HepG2 (cell line): ENCODE results near the gene MSRB2. TPM values are rescaled to one million over a fixed set of nuclear protein-coding genes. Genes with fewer than 3 reads are reported as not detected.
A peak's percentile ranks its signal among the peaks of the same experiment; 100 is the strongest.

Experiments used
- ADNP ChIP-seq: sonication (generic); formaldehyde crosslinking; IDR thresholded peaks from 2 replicates; pipeline ENCODE4 v1.4.0; 2020; ENCODE audit warnings: missing genetic modification reagents
- ATF2 ChIP-seq: sonication (generic); formaldehyde crosslinking; IDR thresholded peaks from 2 replicates; pipeline ENCODE4 v1.4.0; 2020; ENCODE audit warnings: missing genetic modification reagents
- DBP ChIP-seq: sonication (generic); formaldehyde crosslinking; IDR thresholded peaks from 2 replicates; pipeline ENCODE4 v1.4.0; 2020; ENCODE audit warnings: missing genetic modification reagents; ENCODE audit errors: not compliant biosample characterization
- ERF ChIP-seq: IDR thresholded peaks from 2 replicates; pipeline ENCODE4 v1.6.1; 2018; ENCODE audit warnings: missing biosample characterization, missing genetic modification reagents
- GABPB1 ChIP-seq: IDR thresholded peaks from 2 replicates; pipeline ENCODE4 v1.6.1; 2016; ENCODE audit warnings: mild to moderate bottlenecking, missing genetic modification reagents, moderate library complexity, missing compliant biosample characterization
- KDM3A ChIP-seq: IDR thresholded peaks from 2 replicates; pipeline ENCODE4 v1.6.1; 2018; ENCODE audit warnings: low read depth, missing compliant biosample characterization
- RFXAP ChIP-seq: sonication (generic); formaldehyde crosslinking; IDR thresholded peaks from 2 replicates; pipeline ENCODE4 v1.4.0; 2020; ENCODE audit warnings: missing genetic modification reagents, borderline replicate concordance
- RORA ChIP-seq: sonication (generic); formaldehyde crosslinking; IDR thresholded peaks from 2 replicates; pipeline ENCODE4 v1.5.0; 2020; ENCODE audit warnings: mild to moderate bottlenecking, missing genetic modification reagents, moderate library complexity
- SOX13 ChIP-seq, 3 experiments: fragments of 450-650 bp in 1 of 3; sonication (generic) in 1 of 3; formaldehyde crosslinking in 1 of 3; IDR thresholded peaks in 2 of 3; conservative IDR thresholded peaks in 1 of 3; 2 replicates each; pipeline versions ENCODE4 v1.5.0 to v1.6.1; 2016 to 2020; ENCODE audit warnings: antibody characterized with exemption in 1 of 3, mild to moderate bottlenecking in 1 of 3, missing compliant biosample characterization in 1 of 3, missing genetic modification reagents in 1 of 3, moderate library complexity in 1 of 3
- SOX6 ChIP-seq, 2 experiments: fragments of 450-650 bp in 1 of 2; sonication (generic) in 1 of 2; formaldehyde crosslinking in 1 of 2; IDR thresholded peaks; 2 replicates each; pipeline versions ENCODE4 v1.4.0 to v1.6.1; 2017 to 2020; ENCODE audit warnings: antibody characterized with exemption in 1 of 2, mild to moderate bottlenecking in 1 of 2, missing genetic modification reagents in 1 of 2
- TARDBP ChIP-seq: sonication (generic); formaldehyde crosslinking; IDR thresholded peaks from 2 replicates; pipeline ENCODE4 v1.8.0; 2022; ENCODE audit warnings: mild to moderate bottlenecking, missing genetic modification reagents
- TRIM24 ChIP-seq: sonication (generic); formaldehyde crosslinking; IDR thresholded peaks from 2 replicates; pipeline ENCODE4 v1.8.0; 2022; ENCODE audit warnings: mild to moderate bottlenecking, missing genetic modification reagents
- ZGPAT ChIP-seq: IDR thresholded peaks from 2 replicates; pipeline ENCODE4 v1.6.1; 2016; ENCODE audit warnings: mild to moderate bottlenecking
- ZNF644 ChIP-seq: IDR thresholded peaks from 2 replicates; pipeline ENCODE4 v1.6.1; 2016; ENCODE audit warnings: low read depth
- ZNF709 ChIP-seq: sonication (generic); formaldehyde crosslinking; IDR thresholded peaks from 2 replicates; pipeline ENCODE4 v1.5.0; 2020; ENCODE audit warnings: mild to moderate bottlenecking, missing genetic modification reagents
- ZNF781 ChIP-seq: sonication (generic); formaldehyde crosslinking; IDR thresholded peaks from 2 replicates; pipeline ENCODE4 v1.5.1; 2020; ENCODE audit warnings: borderline replicate concordance, mild to moderate bottlenecking, missing genetic modification reagents; ENCODE audit errors: not compliant biosample characterization
- polyA plus RNA-seq, 8 experiments: library from polyadenylated mRNA; depleted of rRNA in 3 of 8; stranded (reverse) in 7 of 8; unstranded in 1 of 8; fragments of >200 nt; fragmentation: Illumina TruSeq in 4 of 8; extraction: Trizol in 4 of 8; gene quantifications; 2 replicates each; pipeline versions ENCODE4 v1.2.1 to v1.2.3, GENCODE V29; 2011 to 2016; ENCODE audit warnings: low read depth in 4 of 8, missing spikeins in 1 of 8, mixed read lengths in 1 of 8; ENCODE audit not compliant: insufficient read depth in 1 of 8
- total RNA-seq, 5 experiments: library from RNA; depleted of rRNA; stranded (reverse); fragments of >200 nt; fragmentation: Illumina TruSeq; extraction: Trizol; gene quantifications; 2 replicates each; pipeline ENCODE4 v1.2.3, GENCODE V29; 2016; ENCODE audit warnings: low read depth in 1 of 5
- TF ChIP-seq, protein P1 (sequence below): sonication (generic); formaldehyde crosslinking; conservative IDR thresholded peaks from 2 replicates; pipeline ENCODE4 v1.4.0; 2020; ENCODE audit warnings: mild to moderate bottlenecking, missing genetic modification reagents, moderate library complexity
- TF ChIP-seq, protein P2 (sequence below): IDR thresholded peaks from 2 replicates; pipeline ENCODE4 v1.4.0; 2020; ENCODE audit warnings: mild to moderate bottlenecking, missing genetic modification reagents

The MSRB2 gene
- total and polyA plus RNA-seq, 2 of the 13 experiments (the other 11 are each of a cell fraction or from before 2014, with no cell fraction given), result 8.3 to 22.1 TPM

- TF ChIP-seq SOX13 (IDR thresholded peaks at IDR 0.05) (peak; percentile 84), SOX13 (CRISPR knock-in tag; conservative IDR thresholded peaks at IDR 0.05 in 1 of 2, IDR thresholded peaks at IDR 0.05 in 1 of 2) (peak in 1 of 2 experiments; percentile 96; a peak in 2 of 4 replicates), ERF (CRISPR knock-in tag) (no peak; the same call in 1 of the 2 replicates), SOX6 (IDR thresholded peaks at IDR 0.05) (no peak), SOX6 (CRISPR knock-in tag; IDR thresholded peaks at IDR 0.05) (peak; percentile 93), DBP (CRISPR knock-in tag) (no peak), RORA (CRISPR knock-in tag) (no peak), ATF2 (no peak), RFXAP (CRISPR knock-in tag) (no peak), TARDBP (CRISPR knock-in tag) (0 out of 2 replicates have a peak, but pooled peaks have one; percentile 22), GABPB1 (CRISPR knock-in tag) (peak; percentile 15; the same call in 1 of the 2 replicates), ADNP (CRISPR knock-in tag) (no peak), ZNF781 (CRISPR knock-in tag) (no peak), ZGPAT (peak; percentile 18; the same call in 1 of the 2 replicates), ZNF644 (peak; percentile 27; the same call in 1 of the 2 replicates), TRIM24 (CRISPR knock-in tag) (no peak), KDM3A (CRISPR knock-in tag) (no peak), ZNF709 (peak; percentile 81; the same call in 1 of the 2 replicates)
- TF ChIP-seq, protein P1, sequence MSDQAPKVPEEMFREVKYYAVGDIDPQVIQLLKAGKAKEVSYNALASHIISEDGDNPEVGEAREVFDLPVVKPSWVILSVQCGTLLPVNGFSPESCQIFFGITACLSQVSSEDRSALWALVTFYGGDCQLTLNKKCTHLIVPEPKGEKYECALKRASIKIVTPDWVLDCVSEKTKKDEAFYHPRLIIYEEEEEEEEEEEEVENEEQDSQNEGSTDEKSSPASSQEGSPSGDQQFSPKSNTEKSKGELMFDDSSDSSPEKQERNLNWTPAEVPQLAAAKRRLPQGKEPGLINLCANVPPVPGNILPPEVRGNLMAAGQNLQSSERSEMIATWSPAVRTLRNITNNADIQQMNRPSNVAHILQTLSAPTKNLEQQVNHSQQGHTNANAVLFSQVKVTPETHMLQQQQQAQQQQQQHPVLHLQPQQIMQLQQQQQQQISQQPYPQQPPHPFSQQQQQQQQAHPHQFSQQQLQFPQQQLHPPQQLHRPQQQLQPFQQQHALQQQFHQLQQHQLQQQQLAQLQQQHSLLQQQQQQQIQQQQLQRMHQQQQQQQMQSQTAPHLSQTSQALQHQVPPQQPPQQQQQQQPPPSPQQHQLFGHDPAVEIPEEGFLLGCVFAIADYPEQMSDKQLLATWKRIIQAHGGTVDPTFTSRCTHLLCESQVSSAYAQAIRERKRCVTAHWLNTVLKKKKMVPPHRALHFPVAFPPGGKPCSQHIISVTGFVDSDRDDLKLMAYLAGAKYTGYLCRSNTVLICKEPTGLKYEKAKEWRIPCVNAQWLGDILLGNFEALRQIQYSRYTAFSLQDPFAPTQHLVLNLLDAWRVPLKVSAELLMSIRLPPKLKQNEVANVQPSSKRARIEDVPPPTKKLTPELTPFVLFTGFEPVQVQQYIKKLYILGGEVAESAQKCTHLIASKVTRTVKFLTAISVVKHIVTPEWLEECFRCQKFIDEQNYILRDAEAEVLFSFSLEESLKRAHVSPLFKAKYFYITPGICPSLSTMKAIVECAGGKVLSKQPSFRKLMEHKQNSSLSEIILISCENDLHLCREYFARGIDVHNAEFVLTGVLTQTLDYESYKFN (CRISPR knock-in tag), result peak; percentile 69; the same call in 1 of the 2 replicates
- TF ChIP-seq, protein P2, sequence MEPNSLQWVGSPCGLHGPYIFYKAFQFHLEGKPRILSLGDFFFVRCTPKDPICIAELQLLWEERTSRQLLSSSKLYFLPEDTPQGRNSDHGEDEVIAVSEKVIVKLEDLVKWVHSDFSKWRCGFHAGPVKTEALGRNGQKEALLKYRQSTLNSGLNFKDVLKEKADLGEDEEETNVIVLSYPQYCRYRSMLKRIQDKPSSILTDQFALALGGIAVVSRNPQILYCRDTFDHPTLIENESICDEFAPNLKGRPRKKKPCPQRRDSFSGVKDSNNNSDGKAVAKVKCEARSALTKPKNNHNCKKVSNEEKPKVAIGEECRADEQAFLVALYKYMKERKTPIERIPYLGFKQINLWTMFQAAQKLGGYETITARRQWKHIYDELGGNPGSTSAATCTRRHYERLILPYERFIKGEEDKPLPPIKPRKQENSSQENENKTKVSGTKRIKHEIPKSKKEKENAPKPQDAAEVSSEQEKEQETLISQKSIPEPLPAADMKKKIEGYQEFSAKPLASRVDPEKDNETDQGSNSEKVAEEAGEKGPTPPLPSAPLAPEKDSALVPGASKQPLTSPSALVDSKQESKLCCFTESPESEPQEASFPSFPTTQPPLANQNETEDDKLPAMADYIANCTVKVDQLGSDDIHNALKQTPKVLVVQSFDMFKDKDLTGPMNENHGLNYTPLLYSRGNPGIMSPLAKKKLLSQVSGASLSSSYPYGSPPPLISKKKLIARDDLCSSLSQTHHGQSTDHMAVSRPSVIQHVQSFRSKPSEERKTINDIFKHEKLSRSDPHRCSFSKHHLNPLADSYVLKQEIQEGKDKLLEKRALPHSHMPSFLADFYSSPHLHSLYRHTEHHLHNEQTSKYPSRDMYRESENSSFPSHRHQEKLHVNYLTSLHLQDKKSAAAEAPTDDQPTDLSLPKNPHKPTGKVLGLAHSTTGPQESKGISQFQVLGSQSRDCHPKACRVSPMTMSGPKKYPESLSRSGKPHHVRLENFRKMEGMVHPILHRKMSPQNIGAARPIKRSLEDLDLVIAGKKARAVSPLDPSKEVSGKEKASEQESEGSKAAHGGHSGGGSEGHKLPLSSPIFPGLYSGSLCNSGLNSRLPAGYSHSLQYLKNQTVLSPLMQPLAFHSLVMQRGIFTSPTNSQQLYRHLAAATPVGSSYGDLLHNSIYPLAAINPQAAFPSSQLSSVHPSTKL (CRISPR knock-in tag), result peak; percentile 81
Observed at GRCh38 chr10:23099816-23100215, 4.4 kb downstream of the MSRB2 start (continued).
